B cell (primary cell): ENCODE data around the gene LONP1. TPM values are rescaled to one million over a fixed set of nuclear protein-coding genes. Genes with fewer than 3 reads are reported as not detected.

ENCODE experiments used
- ATAC-seq: fragments of 200-7000 bp; cut with Tn5 transposase; one replicate; pipeline ENCODE4 v1.10.0; 2021; ENCODE audit warnings: low read depth, mild to moderate bottlenecking, moderate number of reproducible peaks, moderate library complexity
- CTCF ChIA-PET: fragments of 350-600 bp; sonication (Branson Sonifier 250); formaldehyde crosslinking; loops from one replicate; lab custom pipeline; 2021; ENCODE audit warnings: antibody characterized with exemption, inconsistent platforms; lab: Charles Lee
- POLR2A ChIA-PET: fragments of 350-600 bp; sonication (Branson Sonifier 250); formaldehyde crosslinking; loops from one replicate; lab custom pipeline; 2021; ENCODE audit warnings: antibody characterized with exemption; lab: Charles Lee
- DNase-seq: peaks from one replicate; pipeline ENCODE4 v3.0.0; 2013
- H2AFZ ChIP-seq: 2 replicates; pipeline ENCODE4 v1.6.1; 2012; ENCODE audit warnings: mild to moderate bottlenecking, low read depth, low read length; ENCODE audit not compliant: insufficient read depth, poor library complexity, severe bottlenecking
- H3K27ac ChIP-seq, 2 donors: 1 replicate in 1 of 2; 2 replicates in 1 of 2; pipeline ENCODE4 v1.5.1; 2012 to 2013; ENCODE audit warnings: low read length in 2 of 2, mild to moderate bottlenecking in 2 of 2, moderate library complexity in 1 of 2
- H3K27me3 ChIP-seq, 4 experiments: fragments of 200-600 bp in 1 of 4; sonication (generic) in 1 of 4; replicated peaks in 1 of 4; 1 replicate in 2 of 4; 2 replicates in 2 of 4; pipeline versions ENCODE4 v1.6.1 to v1.7.0; 2013 to 2016; ENCODE audit warnings: low read length in 3 of 4, mild to moderate bottlenecking in 2 of 4, mixed read lengths in 1 of 4, moderate library complexity in 1 of 4; ENCODE audit not compliant: insufficient read depth in 4 of 4, control insufficient read depth in 3 of 4; ENCODE audit errors: control extremely low read depth in 1 of 4
- H3K36me3 ChIP-seq, 2 experiments: replicated peaks in 1 of 2; 1 replicate in 1 of 2; 2 replicates in 1 of 2; pipeline versions ENCODE4 v1.6.1 to v1.7.1; 2013; ENCODE audit warnings: low read length in 1 of 2; ENCODE audit not compliant: insufficient read depth in 2 of 2, control insufficient read depth in 1 of 2; ENCODE audit errors: control extremely low read depth in 1 of 2, extremely low read depth in 1 of 2
- H3K4me1 ChIP-seq, 2 donors: fragments of 200-600 bp in 1 of 2; sonication (generic) in 1 of 2; 1 replicate in 1 of 2; 2 replicates in 1 of 2; pipeline versions ENCODE4 v1.5.1 to v1.6.1; 2013 to 2017; ENCODE audit warnings: low read length in 2 of 2; ENCODE audit not compliant: control insufficient read depth in 2 of 2, insufficient read depth in 2 of 2
- H3K4me2 ChIP-seq: replicated peaks from 2 replicates; pipeline ENCODE3; 2012; ENCODE audit warnings: mild to moderate bottlenecking, low read depth, low read length; ENCODE audit not compliant: poor library complexity, severe bottlenecking
- H3K4me3 ChIP-seq, 5 experiments: fragments of 200-600 bp in 1 of 5; sonication (generic) in 1 of 5; 1 replicate in 3 of 5; 2 replicates in 2 of 5; pipeline versions ENCODE4 v1.5.1 to v1.7.0; 2011 to 2016; ENCODE audit warnings: low read length in 4 of 5, mild to moderate bottlenecking in 4 of 5, low read depth in 2 of 5, control low read depth in 1 of 5, moderate library complexity in 1 of 5; ENCODE audit not compliant: insufficient read depth in 1 of 5; ENCODE audit errors: control extremely low read depth in 1 of 5, extremely low read depth in 1 of 5
- H3K79me2 ChIP-seq: fragments of 200-600 bp; sonication (generic); one replicate; pipeline ENCODE4 v1.6.0; 2016; ENCODE audit warnings: low read length; ENCODE audit not compliant: control insufficient read depth, insufficient read depth
- H3K9ac ChIP-seq: fragments of 200-600 bp; sonication (generic); 2 replicates; pipeline ENCODE4 v1.6.1; 2017; ENCODE audit warnings: mild to moderate bottlenecking, low read length, moderate library complexity
- H3K9me3 ChIP-seq, 3 donors: one replicate each; pipeline versions ENCODE4 v1.6.1 to v1.7.1; 2013; ENCODE audit warnings: low read length in 2 of 3; ENCODE audit not compliant: control insufficient read depth in 2 of 3, insufficient read depth in 1 of 3; ENCODE audit errors: control extremely low read depth in 1 of 3
- H4K20me1 ChIP-seq: 2 replicates; pipeline ENCODE4 v1.6.0; 2012; ENCODE audit warnings: mild to moderate bottlenecking, low read length; ENCODE audit not compliant: insufficient read depth, control insufficient read depth, poor library complexity, severe bottlenecking
- H3K27ac Mint-ChIP-seq: one replicate; pipeline ENCODE4 v1.8.0; 2021; ENCODE audit warnings: mixed read lengths
- H3K27me3 Mint-ChIP-seq: one replicate; pipeline ENCODE4 v1.8.0; 2021; ENCODE audit warnings: mixed read lengths
- H3K4me1 Mint-ChIP-seq: one replicate; pipeline ENCODE4 v1.8.0; 2021; ENCODE audit warnings: mixed read lengths
- H3K4me3 Mint-ChIP-seq: one replicate; pipeline ENCODE4 v1.8.0; 2021; ENCODE audit warnings: mixed read lengths
- H3K9me3 Mint-ChIP-seq: one replicate; pipeline ENCODE4 v1.8.0; 2022; ENCODE audit warnings: mixed read lengths; ENCODE audit not compliant: insufficient read depth
- CTCF ChIP-seq: fragments of 200-600 bp; IDR thresholded peaks from one replicate; pipeline ENCODE4 v1.8.0; 2022; ENCODE audit warnings: antibody characterized with exemption, mild to moderate bottlenecking
- EZH2 ChIP-seq: IDR thresholded peaks from 2 replicates; pipeline ENCODE4 v1.6.1; 2012; ENCODE audit warnings: borderline replicate concordance, low read depth, mild to moderate bottlenecking, moderate library complexity, low read length; ENCODE audit not compliant: insufficient read depth, poor library complexity, severe bottlenecking
- WGBS: methylation state at CpG from one replicate; pipeline ENCODE4 v1.1.5; 2013; ENCODE audit warnings: missing lambda C conversion rate; ENCODE audit not compliant: insufficient coverage; 5-methylcytosine and 5-hydroxymethylcytosine counted together
- intact Hi-C: fragments of 100-400 bp; cut with micrococcal nuclease; formaldehyde crosslinking; loops from one replicate; pipeline ENCODE4 v1.10.0; 2022
- polyA minus RNA-seq: library from RNA; depleted of rRNA, polyadenylated mRNA; stranded (reverse); fragments of >200 nt; gene quantifications from 2 replicates; pipeline ENCODE4 v1.2.3, GENCODE V29; 2012
- polyA plus RNA-seq: library from polyadenylated mRNA; depleted of rRNA; stranded (reverse); fragments of >200 nt; gene quantifications from 2 replicates; pipeline ENCODE4 v1.2.3, GENCODE V29; 2012
- total RNA-seq, 2 donors: library from RNA; stranded (reverse); fragments of 120-200 nt in 1 of 2; gene quantifications; 1 replicate in 1 of 2; 2 replicates in 1 of 2; pipeline versions ENCODE4 v1.2.3 to v1.2.4, GENCODE V29; 2013 to 2022

Gene LONP1, protein sequence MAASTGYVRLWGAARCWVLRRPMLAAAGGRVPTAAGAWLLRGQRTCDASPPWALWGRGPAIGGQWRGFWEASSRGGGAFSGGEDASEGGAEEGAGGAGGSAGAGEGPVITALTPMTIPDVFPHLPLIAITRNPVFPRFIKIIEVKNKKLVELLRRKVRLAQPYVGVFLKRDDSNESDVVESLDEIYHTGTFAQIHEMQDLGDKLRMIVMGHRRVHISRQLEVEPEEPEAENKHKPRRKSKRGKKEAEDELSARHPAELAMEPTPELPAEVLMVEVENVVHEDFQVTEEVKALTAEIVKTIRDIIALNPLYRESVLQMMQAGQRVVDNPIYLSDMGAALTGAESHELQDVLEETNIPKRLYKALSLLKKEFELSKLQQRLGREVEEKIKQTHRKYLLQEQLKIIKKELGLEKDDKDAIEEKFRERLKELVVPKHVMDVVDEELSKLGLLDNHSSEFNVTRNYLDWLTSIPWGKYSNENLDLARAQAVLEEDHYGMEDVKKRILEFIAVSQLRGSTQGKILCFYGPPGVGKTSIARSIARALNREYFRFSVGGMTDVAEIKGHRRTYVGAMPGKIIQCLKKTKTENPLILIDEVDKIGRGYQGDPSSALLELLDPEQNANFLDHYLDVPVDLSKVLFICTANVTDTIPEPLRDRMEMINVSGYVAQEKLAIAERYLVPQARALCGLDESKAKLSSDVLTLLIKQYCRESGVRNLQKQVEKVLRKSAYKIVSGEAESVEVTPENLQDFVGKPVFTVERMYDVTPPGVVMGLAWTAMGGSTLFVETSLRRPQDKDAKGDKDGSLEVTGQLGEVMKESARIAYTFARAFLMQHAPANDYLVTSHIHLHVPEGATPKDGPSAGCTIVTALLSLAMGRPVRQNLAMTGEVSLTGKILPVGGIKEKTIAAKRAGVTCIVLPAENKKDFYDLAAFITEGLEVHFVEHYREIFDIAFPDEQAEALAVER
- total RNA-seq (67.2 and 70.3 TPM in 2 replicates), polyA plus RNA-seq (60.1 and 65.6 TPM in 2 replicates), polyA minus RNA-seq (61.8 and 86.3 TPM in 2 replicates)
- total RNA-seq (2013), result 36.5 TPM

DNA sequence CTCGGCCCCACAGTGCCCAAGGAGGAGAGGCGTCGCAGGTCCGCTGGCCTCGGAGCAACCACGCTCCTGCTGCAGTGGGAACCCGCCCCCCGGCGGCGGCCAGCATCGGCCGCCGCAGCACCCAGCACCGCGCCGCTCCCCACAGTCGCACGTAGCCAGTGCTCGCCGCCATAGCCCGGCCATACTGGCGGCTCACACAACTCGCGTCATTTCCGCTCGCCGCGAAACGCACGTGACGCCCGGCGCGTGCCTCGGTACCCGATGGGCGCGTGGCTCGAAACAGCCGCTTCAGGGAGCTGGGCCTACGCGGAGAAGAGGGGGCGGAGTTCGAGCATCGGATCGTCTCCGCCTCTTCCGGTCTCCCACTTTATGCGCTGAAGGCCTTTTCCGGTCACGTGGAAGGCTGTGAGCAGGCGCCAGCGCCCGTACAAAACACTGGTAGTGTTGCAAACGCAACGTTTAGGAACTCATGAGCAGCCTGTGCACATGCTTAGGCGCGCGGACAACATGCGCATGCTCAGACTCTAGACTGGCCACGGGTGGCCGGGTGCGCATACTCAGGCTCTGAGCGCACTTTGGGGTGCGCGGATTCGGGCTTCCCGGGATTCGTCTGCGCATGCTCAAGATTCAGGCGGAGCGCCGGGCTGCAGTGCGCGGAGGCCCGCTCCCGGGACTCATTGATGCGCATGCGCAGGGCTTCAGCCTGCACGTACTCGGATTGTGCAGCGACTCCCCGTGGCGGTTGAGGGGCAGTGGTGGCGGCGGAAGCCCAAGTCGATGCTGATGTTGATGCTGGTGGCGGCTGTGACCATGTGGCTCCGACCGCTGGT, at the start of gene LONP1, which contains the start of gene CATSPERD:
LONP1 (minus strand) TSS at position 186 of the 830 bp plus-strand sequence; CDS start at position 172, 14 bp downstream.
CATSPERD (plus strand) TSS at position 677 of the 830 bp plus-strand sequence; CDS start at position 778, 101 bp downstream.
- peak; percentile 86 for TF ChIP-seq CTCF
- TF ChIP-seq EZH2, result no peak
- intact Hi-C loops, result loop anchor here (1.0 to 5.0 kb wide), 4 partner anchors 30 to 1802 kb away; partner anchors contain the start of genes MCOLN1, RPL36, SAFB and VMAC
- Histone ChIP-seq H3K4me1 (peaks cover 12 to 26% of the 10 kb centered on the region in 2 donors), H3K27me3 (no peaks in the 10 kb centered on the region), H2AFZ (peak within 1 kb of the TSS; percentile 88), H3K4me2 (peak within 1 kb of the TSS; percentile 94), H3K79me2 (peaks cover 40% of the 10 kb centered on the region), H3K9ac (peak within 1 kb of the TSS; percentile 92), H3K36me3 (peaks cover 0 to 6% of the 10 kb centered on the region in 2 experiments), H3K27ac (peak within 1 kb of the TSS; percentile 87 to 98), H3K4me3 (peak within 1 kb of the TSS; percentile 73 to 95 (median 91)), H4K20me1 (peaks cover 21% of the 10 kb centered on the region), H3K9me3 (peaks cover 0 to 8% (median 0%) of the 10 kb centered on the region in 3 donors)
- Mint-ChIP-seq H3K27me3 (peaks cover 3% of the 10 kb centered on the region), H3K4me1 (peaks cover 27% of the 10 kb centered on the region), H3K4me3 (peak within 1 kb of the TSS; percentile 95), H3K27ac (peak within 1 kb of the TSS; percentile 99), H3K9me3 (no peaks in the 10 kb centered on the region)
- POLR2A ChIA-PET, result interaction anchor here (0.6 to 2.4 kb wide), 9 partner anchors 31 to 1790 kb away, joined by 4 to 10 read pairs (median 5); partner anchors contain the start of genes DPP9, RPL36, SAFB and SAFB2
- ATAC-seq, result peak; percentile 86
- CTCF ChIA-PET, result interaction anchor here (0.8 to 4.2 kb wide), 3 partner anchors 8 to 33 kb away, joined by 3 to 31 read pairs (median 10); partner anchors contain the start of gene RPL36
- under 1% methylated on average over 90 of the region's 90 CpGs for WGBS
- DNase-seq, result peak; percentile 100
